HG03432 (cell line): ENCODE data around the gene TAF6.

Experiments used
- ATAC-seq: cut with Tn5 transposase; IDR thresholded peaks from one replicate; pipeline ENCODE4 v1.9.1; 2021; ENCODE audit warnings: mild to moderate bottlenecking, moderate library complexity; ENCODE audit not compliant: unreplicated experiment

Gene TAF6

GRCh38 chr7:100075418-100075817 is 43.7 kb downstream of the TAF6 start:
- ATAC-seq = no peak

GRCh38 chr7:100074841-100075240 is 44.3 kb downstream of the TAF6 start:
- ATAC-seq = no peak

DNA sequence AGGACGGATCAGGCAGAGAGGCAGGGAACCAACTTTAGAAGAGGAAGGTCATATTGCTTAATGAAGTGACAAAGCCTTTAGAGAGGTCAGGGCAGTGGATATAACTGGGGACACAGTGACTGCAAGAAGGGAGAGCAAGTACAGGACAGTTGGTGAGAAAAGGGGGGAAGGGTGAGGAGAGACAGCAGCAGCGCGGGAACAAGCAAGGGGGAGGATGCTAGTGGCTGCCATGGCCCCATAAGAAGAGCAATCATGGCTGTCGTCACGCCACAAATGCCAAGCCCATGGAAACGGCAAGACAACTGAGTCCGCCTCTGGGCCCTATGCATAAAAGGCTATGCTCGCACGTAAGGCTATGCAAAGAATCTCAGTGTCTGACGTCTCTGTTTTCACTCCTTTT is 46.7 kb downstream of the TAF6 start:
- ATAC-seq = no peak

GRCh38 chr7:100071018-100071723 is 48.0 kb downstream of the TAF6 start:
- ATAC-seq = no peak

GRCh38 chr7:100069991-100070390 is 49.2 kb downstream of the TAF6 start:
- ATAC-seq = no peak

DNA sequence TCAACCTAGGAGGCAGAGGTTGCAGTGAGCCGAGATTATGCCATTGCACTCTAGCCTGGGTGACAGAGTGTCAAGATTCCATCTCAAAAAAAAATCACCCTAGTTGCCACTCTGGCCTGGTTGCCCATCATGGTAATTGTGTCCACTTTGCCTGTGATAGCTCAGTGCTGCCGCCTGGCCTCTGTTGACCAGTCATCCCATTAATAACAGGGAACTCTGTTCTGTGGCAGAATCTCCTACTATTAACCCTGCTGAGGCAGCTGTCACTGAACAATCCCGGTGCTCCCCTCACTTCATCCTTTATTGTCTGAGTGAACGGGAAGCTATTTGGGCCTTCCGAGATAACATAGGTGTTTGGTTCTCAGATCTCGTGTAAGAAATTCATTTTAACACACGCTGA is 52.2 kb downstream of the TAF6 start:
- ATAC-seq = no peak

- no peak for ATAC-seq
Observed at GRCh38 chr7:100065452-100066186, 53.5 kb downstream of the TAF6 start.

- ATAC-seq = no peak
Observed at GRCh38 chr7:100064162-100064561, 55.0 kb downstream of the TAF6 start.

GRCh38 chr7:100063376-100063775 is 55.8 kb downstream of the TAF6 start:
- no peak for ATAC-seq

DNA sequence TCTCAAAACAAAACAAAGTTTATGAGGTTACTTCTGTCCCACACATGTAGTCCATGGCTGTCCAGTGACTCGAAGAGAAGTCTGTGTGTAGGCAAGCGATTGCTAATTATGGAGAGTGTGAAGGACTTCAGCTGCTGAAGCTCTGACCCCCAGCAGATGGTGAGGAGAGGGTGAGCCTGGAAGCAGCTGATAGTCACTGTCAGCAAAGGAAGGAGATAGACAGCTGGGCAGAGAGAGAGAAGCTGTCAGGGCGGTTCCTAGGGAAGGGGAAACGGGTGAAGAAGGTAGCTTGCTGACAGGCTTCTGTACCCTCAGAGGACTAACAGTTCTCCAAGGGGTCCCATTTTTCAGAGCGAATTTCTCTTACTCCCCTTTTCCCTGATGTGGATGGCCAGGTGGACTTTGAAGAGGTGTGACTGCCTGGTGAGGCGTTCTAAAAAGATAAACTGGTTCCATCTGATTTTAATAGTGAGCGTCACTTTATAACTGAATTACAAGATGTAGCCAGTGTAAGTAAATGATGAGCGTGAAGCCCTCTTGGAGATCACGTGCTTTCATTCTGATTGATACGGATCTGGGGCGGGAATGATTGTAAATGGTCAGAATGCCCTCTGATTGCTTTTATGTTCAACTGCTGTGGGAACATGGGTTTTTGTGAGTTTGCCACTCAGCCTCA is 57.5 kb downstream of the TAF6 start:
- no peak for ATAC-seq

- ATAC-seq = no peak
Observed at GRCh38 chr7:100059251-100059739, 59.9 kb downstream of the TAF6 start.
